Muscle layer of colon (tissue), 2 donors: Measurements from ENCODE around the gene DSTN.

Experiments used
- H3K27ac ChIP-seq: one replicate; pipeline ENCODE4 v1.7.0; 2013; ENCODE audit warnings: low read depth, mild to moderate bottlenecking, low read length, moderate library complexity
- H3K27me3 ChIP-seq, 2 donors: one replicate each; pipeline ENCODE4 v1.7.0; 2013; ENCODE audit warnings: low read length in 2 of 2, mild to moderate bottlenecking in 2 of 2; ENCODE audit not compliant: insufficient read depth in 2 of 2, control insufficient read depth in 1 of 2
- H3K36me3 ChIP-seq: one replicate; pipeline ENCODE4 v1.7.0; 2013; ENCODE audit warnings: mild to moderate bottlenecking, low read length; ENCODE audit not compliant: insufficient read depth
- H3K4me1 ChIP-seq: one replicate; pipeline ENCODE4 v1.7.0; 2013; ENCODE audit warnings: mild to moderate bottlenecking, low read length; ENCODE audit not compliant: insufficient read depth
- H3K4me3 ChIP-seq, 2 donors: one replicate each; pipeline ENCODE4 v1.7.0; 2013; ENCODE audit warnings: low read length in 2 of 2, low read depth in 1 of 2, mild to moderate bottlenecking in 1 of 2, moderate library complexity in 1 of 2
- H3K9ac ChIP-seq: one replicate; pipeline ENCODE4 v1.7.0; 2013; ENCODE audit warnings: low read length
- H3K9me3 ChIP-seq: one replicate; pipeline ENCODE4 v1.7.0; 2013; ENCODE audit warnings: mild to moderate bottlenecking, low read length
- donor health status: abdominal sarcoma.
- donor health status: Adenocarcinoma of cecum.

DSTN gene

GRCh38 chr20:17614812-17615644 is 45.2 kb downstream of the DSTN start:
- Histone ChIP-seq H3K4me3 (peak overlapping the region in 1 of 2 donors; percentile 45), H3K36me3 (peaks cover 32% of the 10 kb centered on the region), H3K4me1 (peaks cover 72% of the 10 kb centered on the region), H3K27ac (peak overlapping the region; percentile 72), H3K27me3 (no peaks in the 10 kb centered on the region), H3K9ac (no peak overlapping the region), H3K9me3 (no peaks in the 10 kb centered on the region)

DNA sequence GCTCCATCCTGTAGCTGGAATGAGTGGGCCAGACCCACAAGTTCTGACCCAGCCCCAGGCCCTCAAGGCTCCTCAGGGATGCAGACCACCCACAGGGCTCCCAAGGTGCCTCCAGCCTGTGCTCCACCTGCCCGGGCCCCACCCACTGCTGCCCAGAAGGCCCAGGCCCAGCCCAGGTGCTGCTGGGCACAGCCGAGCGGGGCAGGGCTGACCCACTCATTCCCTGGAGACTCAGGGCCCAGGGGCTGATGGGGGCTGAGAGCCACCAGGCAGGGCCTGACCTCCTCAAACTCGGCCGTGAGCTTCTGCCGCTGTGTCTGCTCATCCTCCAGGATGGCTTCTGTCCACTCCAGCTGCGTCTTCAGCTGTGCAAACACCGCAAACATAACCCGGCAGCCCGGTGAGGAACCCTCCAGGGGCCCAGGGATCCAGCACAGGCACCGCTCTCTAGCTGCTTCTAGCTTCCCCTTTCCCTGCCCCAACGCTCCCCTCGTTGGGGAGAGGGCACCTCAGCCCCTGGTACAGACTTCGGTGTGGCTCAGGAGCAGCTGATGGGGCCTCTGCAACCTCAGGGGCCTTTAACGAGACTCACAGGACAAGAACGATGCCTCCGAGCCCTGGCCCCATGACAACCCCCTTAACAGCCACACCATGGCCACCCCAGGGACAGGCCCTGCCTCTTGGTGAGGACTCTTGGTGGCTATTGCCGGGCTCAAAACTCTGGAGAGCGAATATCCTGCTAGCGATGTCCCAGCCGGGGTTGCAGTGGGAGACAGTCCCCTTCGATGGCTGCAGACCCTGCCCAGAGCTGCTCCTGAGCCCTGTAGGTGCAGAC is 46.0 kb downstream of the DSTN start:
- Histone ChIP-seq H3K27ac (peak overlapping the region; percentile 59), H3K4me3 (no peak overlapping the region), H3K9ac (no peak overlapping the region), H3K36me3 (peaks cover 33% of the 10 kb centered on the region), H3K27me3 (no peaks in the 10 kb centered on the region), H3K4me1 (peaks cover 65% of the 10 kb centered on the region), H3K9me3 (no peaks in the 10 kb centered on the region)

GRCh38 chr20:17616480-17617211 is 46.8 kb downstream of the DSTN start:
- H3K27ac ChIP-seq = no peak overlapping the region
- peaks cover 41% of the 10 kb centered on the region for H3K36me3 ChIP-seq
- H3K9me3 ChIP-seq = no peaks in the 10 kb centered on the region
- H3K27me3 ChIP-seq = no peaks in the 10 kb centered on the region
- peaks cover 57% of the 10 kb centered on the region for H3K4me1 ChIP-seq
- H3K9ac ChIP-seq = no peak overlapping the region
- H3K4me3 ChIP-seq = no peak overlapping the region

GRCh38 chr20:17617212-17617867 is 47.5 kb downstream of the DSTN start:
- H3K36me3 ChIP-seq = peaks cover 46% of the 10 kb centered on the region
- no peaks in the 10 kb centered on the region for H3K9me3 ChIP-seq
- H3K9ac ChIP-seq = no peak overlapping the region
- H3K4me3 ChIP-seq = no peak overlapping the region
- H3K27me3 ChIP-seq = no peaks in the 10 kb centered on the region
- H3K4me1 ChIP-seq = peaks cover 50% of the 10 kb centered on the region
- H3K27ac ChIP-seq = no peak overlapping the region

DNA sequence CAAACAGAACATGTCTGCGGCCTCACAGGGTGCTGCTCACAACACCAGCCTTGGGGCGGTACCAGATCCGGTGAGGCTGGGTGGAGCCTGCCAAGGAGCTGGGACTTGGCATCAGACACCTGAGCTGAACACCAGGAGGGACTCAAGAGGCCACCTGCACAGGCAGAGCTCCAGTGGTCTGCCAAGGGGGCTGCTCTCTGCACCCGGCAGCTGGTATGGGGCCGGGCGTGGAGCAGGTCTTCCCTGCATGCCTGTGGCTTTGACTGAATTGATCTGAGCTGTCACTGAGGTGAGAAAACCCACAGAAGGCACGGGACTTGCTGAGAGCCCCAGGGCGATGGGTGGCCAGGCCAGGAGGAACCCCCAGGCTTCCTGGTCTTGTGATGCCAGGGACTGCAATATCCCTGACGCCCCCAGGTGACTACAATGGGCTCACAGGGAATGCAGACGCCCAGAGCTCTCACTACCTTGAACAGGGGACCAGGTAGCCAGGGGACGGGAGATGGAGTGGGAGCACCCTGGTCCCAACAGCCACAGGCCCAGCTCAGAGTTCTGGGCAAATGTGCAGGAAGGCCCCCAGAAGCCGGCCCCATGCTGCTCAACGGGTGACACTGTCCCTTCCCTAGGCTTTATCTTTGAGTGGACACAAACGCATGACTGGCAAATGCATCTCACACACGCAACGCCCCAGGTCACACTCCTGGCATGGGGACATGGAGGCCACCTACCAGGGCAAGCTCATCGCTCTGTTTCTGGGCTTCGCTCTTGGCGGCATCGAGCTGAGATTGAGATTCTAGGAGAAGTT is 48.2 kb downstream of the DSTN start:
- Histone ChIP-seq H3K27me3 (no peaks in the 10 kb centered on the region), H3K9me3 (no peaks in the 10 kb centered on the region), H3K4me3 (no peak overlapping the region), H3K9ac (no peak overlapping the region), H3K36me3 (peaks cover 47% of the 10 kb centered on the region), H3K4me1 (peaks cover 43% of the 10 kb centered on the region), H3K27ac (no peak overlapping the region)

- Histone ChIP-seq H3K9me3 (no peaks in the 10 kb centered on the region), H3K36me3 (peaks cover 49% of the 10 kb centered on the region)
Observed at GRCh38 chr20:17618673-17619013, 48.8 kb downstream of the DSTN start.

GRCh38 chr20:17619351-17620093 is 49.6 kb downstream of the DSTN start:
- Histone ChIP-seq H3K36me3 (peaks cover 55% of the 10 kb centered on the region), H3K4me3 (no peak overlapping the region), H3K9ac (no peak overlapping the region), H3K27me3 (no peaks in the 10 kb centered on the region), H3K4me1 (peaks cover 28% of the 10 kb centered on the region), H3K27ac (no peak overlapping the region), H3K9me3 (no peaks in the 10 kb centered on the region)

More at GRCh38 chr20:17618673-17619013, 48.8 kb downstream of the DSTN start:
- no peak overlapping the region for H3K27ac ChIP-seq
- no peaks in the 10 kb centered on the region for H3K27me3 ChIP-seq
- peaks cover 37% of the 10 kb centered on the region for H3K4me1 ChIP-seq
- H3K9ac ChIP-seq = no peak overlapping the region
- H3K4me3 ChIP-seq = no peak overlapping the region

GRCh38 chr20:17620371-17621228 is 50.7 kb downstream of the DSTN start:
- no peak overlapping the region for H3K4me3 ChIP-seq
- peaks cover 18% of the 10 kb centered on the region for H3K4me1 ChIP-seq
- H3K36me3 ChIP-seq = peaks cover 66% of the 10 kb centered on the region
- no peak overlapping the region for H3K9ac ChIP-seq
- H3K27ac ChIP-seq = no peak overlapping the region
- no peaks in the 10 kb centered on the region for H3K27me3 ChIP-seq
- no peaks in the 10 kb centered on the region for H3K9me3 ChIP-seq

DNA sequence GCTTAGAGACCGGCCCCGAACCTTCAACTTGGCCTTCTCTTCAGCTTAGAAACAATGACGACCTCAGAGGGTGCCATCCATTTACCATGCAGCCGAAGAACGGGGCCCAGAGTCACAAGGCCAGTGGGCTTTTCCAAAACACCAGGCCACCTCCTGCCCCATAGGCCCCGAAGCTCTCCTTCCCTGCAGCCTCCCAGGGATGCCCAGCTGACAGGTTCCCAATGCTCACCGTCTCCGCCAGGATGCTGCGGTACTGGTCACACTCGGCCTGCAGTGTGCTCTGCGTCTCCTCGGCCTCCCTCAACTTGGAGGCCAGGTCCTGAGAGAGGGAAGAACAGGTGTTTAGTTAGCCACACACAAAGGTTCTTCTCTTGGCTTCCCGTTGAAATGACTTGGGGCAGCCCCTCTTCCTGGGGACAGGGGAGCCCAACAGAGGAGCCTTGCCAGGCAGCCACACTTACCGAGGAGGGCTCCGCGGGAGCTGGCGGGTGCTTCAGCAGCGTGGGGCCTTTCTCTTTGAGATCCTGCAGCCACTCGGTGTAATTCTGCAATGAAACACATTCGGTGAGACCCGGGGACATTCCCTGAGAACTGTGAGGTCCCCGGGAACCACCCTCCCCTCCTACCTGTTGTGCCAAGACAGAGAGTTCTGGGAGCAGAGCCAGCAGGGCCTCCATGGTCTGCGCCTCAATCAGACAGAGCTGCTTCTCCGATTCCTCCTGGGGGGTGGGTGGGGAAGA is 51.5 kb downstream of the DSTN start:
- no peaks in the 10 kb centered on the region for H3K9me3 ChIP-seq
- no peaks in the 10 kb centered on the region for H3K27me3 ChIP-seq
- no peak overlapping the region for H3K4me3 ChIP-seq
- H3K4me1 ChIP-seq = peaks cover 10% of the 10 kb centered on the region
- H3K27ac ChIP-seq = no peak overlapping the region
- H3K36me3 ChIP-seq = peaks cover 71% of the 10 kb centered on the region
- H3K9ac ChIP-seq = no peak overlapping the region
